ENCODE data around the gene CRABP2.

Gene CRABP2

DNA sequence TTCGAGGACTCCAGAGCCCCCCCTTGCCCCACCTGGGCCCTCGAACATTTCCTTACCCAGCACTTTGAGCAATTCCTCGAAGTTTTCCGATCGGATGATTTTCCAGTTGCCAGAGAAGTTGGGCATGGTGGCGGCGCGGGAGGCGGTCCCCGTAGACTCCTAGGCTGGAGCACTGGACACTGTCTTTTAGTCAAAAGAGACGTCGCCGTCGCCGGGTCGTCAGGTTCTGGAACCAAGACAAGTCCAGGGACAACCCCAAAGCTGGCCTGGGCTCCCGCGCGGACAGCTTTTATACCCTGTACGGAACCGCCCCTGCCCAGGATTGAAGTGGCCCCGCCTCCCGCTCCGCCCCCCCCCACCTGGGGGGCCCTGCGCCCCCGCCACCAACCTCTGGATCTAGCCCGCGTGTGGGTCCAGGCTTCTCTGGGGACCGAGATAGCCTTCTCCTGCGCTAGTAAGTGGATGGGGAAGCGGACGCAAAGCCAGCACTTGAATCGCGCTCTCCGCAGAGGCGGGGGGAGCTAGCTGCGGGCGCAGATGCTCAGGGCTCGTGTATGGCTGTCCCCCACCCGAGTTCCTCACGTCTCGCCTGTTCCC, at the start of gene CRABP2:
CRABP2 (minus strand) TSS at position 263 of the 597 bp plus-strand sequence; CDS start at position 126, 137 bp downstream.
- no peak for DNase-seq

DNA sequence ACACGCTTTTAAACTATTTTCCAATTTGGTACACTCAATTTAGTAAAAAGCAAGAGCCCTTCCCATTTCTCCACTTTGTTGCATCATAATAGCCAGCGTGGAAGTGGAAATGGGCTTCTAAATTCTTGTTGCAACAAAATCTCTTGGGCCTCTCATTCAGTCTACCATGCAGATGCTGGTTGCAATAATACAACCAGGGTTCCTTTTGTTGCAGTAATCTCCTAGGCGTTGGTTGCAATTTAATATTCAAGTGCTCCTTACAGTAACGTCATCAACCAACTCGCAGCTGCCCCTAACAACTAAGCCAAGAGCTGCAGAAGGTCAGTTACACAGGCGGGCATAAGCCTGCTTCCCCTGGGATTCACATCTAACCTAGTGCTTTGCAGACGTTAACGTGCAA, 48.8 kb upstream of the CRABP2 start:
- peak in 1 of 2 experiments; percentile 27 for DNase-seq

DNA sequence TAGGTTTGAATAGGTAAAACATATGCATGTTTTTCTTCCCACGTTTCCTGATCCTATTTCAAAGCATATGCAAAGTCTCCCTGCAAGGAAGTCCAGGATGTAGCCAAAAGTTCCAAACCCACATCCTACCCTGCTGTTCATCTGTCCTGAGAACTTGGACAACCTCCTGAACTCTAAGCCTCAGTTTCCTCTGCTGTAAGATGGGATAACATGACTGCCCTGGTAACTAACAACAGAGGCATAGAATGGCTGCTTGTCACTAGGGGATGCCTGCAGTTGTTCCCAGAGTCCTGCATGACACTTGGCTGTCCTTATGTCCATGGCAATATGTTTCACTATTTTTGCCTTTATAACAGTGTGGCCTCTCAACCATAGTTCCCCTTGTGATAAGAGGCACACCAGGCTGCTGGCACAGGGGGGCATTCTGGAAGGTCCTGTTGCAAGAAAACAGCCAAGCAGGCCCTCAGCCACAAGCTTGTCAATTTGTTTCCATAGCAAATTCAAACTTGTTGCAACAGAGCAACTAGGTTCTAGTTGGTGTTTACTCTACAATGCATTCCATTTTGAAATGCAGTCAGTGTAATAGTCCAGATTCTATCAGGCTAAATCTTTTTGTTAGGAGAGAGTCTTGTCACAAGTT, 47.6 kb upstream of the CRABP2 start:
- no peak for DNase-seq

DNA sequence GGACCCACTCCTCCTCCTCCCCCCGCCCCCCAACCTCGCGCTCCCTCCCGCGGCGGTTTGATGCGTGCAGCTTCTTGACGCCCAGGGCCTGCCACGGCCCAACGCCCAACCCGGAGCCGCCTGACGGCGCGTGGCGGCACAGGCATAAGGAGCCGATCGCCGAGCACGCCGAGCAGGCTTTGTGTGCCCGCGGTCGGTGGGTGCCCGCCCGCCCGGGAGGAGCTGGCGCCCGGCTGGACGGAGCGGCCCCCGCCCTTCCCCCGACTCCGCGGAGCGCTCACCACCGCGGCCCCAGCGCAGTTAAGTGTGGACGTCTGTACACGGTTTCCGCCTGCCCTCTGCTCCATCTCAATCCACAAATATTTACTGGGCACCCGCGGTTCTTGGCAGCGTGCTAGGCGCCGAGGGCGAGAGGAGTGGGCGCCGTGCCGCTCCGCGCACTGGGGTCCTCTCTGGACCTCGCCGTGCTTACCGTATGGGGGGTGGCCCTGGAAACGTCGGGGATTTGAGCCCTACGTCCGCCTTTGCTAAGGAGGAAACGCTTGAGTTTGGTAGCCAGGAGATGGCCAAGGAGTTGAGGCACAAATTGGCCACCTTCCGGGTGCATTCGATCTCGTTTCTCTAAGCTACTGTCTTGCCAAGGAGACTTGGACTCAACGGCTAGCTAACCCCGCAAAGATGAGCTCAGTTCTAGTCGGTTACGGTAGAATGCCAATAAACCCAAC, 46.5 kb upstream of the CRABP2 start:
- peak; percentile 98 to 99 for DNase-seq

DNA sequence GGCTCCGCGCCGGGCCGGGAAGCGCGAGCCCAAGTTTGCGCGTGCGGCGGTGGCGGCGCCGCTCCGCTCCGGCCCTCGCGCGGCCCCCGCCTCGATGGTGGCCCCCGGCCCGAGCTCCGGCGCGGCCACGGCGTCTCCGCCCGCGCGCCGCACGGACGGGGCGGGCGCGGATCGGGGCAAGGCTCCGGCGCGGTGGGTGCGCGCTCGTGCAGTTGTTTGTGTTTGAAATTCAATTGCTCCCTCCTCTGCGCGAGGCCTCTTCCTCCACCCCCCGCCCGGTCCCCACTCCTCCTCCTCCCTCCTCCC, 46.0 kb upstream of the CRABP2 start, which contains the start of gene HDGF:
HDGF (minus strand) TSS at position 225 of the 306 bp plus-strand sequence. CDS start 246 bp downstream, outside the sequence.
- DNase-seq: no peak

DNA sequence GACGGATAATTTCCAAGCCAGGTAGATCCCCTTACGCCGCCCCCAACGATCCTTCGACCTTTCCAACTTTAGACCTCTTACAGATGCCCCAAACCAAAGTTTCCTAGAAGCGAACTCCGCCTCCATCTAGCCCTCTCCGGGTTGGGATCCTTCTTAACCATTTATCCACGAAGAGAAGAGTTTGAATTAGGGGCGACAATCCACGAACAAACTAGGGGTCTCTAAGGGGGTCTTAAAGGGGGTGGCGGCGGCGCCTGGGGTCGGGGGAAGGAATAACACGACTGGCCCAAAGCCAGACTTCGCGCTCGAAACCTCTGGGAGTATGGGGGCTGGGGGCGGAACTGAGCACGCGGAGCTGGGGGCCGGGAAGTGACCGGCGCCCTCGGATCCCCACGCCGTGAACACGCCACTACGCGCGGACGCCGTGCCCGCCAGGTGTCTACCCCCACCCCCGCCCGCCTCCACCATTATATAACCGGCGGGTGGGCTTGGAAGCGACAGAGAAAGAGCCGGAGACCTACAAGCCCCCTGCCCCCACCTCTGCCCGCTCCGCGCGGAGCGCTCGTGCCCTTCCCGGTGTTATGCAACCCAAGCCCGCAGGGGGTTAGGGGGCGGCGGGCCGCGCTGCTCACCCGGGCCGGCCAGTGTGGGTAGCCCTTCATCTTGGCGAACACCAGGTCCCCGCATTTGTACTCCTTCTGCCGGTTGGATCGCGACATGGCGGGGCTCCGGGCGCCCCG, 45.5 kb upstream of the CRABP2 start:
- peak; percentile 16 to 44 for DNase-seq

DNA sequence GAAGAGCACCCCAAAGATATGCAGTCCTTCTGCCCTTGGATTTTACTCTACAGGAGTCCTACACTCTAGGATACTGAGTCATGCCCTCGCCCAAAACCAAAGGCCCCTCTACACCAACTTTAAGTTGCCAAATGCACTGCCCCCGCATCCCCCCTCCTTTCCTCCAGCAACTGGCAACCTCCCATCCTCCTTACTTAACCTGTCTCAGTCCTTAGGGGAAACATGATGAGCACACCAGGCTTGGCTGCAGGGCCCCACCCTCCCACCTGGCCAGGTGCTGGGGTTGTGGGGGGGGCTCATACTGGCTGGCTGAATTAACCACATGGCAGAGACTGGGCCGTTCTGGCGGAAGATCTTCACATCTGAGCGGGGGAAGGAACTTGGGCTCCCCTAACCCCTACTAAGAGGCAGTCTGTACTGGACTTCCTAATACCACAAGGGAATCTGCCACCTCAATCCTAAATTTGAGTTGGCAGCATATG, 44.8 kb upstream of the CRABP2 start:
- peak in 1 of 2 experiments; percentile 31 for DNase-seq

DNA sequence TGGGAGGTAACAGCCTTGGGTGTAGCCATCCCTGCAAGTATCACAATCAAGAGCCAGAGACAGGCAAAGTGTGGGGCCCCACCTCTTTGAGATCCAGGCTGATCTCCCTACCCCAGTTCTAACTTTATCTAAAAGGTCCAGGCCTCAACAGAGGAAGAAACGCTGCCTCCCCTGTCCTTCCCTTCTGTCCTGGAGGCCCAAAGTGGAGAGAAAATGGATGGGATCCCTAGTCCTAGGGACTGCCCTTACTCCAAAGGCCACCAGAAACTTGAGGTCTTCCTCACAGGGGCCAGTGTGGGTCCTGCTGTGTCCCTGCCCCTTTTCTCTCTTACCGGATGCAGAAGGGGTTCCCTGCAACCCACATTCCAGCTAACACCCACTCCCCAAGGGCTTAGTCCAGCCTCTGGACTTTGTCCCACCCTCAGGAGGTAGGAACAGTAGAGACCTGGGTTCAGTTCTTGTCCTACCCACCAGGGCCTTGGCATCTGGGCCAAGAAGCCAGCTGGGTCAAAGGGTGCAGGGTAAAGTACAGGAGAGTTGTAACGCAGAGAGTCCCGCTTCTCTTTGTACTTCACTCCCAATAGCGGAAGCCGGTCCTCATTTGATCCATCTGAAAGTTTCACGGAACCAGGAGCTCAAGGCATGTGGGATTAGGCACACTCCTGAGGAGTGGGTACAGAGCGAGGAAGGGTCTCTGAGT, 44.2 kb upstream of the CRABP2 start:
- no peak for DNase-seq

DNA sequence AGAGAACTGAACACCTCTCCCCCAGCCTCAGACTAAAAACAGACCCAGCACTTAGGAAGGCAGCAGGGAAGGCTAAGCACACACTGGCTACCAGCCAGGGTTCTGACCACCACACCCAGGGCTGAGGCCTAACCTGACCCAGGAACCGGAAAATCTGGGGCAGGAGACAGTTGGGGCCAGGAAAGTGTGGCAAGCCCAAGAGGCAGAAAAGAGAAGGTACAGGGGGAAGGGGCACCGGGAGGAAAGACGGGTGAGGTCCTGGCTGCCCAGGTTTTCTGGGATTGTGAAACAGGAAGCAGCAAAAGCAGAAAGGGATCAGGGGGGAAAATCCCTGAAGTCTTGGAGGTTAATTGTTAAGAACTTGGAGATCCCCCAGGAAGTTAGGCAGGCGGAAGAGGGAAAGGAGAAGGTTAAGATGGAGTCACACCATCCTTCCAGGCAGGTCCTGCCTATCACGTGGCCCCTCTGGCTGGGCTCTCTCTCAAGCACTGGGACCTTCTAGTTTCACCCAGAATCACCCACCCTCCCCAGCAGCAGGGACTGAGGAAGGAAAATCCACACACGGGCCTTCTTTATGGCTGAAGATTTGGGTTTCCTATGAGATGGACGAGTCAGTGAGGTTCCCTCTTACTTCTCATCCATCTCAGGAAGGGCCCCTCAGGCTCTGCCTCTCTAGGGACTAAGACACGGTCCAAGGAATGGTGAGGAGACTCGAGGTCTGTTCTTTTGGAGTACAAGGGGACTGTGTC, 43.5 kb upstream of the CRABP2 start:
- peak in 1 of 2 experiments; percentile 53 for DNase-seq

DNA sequence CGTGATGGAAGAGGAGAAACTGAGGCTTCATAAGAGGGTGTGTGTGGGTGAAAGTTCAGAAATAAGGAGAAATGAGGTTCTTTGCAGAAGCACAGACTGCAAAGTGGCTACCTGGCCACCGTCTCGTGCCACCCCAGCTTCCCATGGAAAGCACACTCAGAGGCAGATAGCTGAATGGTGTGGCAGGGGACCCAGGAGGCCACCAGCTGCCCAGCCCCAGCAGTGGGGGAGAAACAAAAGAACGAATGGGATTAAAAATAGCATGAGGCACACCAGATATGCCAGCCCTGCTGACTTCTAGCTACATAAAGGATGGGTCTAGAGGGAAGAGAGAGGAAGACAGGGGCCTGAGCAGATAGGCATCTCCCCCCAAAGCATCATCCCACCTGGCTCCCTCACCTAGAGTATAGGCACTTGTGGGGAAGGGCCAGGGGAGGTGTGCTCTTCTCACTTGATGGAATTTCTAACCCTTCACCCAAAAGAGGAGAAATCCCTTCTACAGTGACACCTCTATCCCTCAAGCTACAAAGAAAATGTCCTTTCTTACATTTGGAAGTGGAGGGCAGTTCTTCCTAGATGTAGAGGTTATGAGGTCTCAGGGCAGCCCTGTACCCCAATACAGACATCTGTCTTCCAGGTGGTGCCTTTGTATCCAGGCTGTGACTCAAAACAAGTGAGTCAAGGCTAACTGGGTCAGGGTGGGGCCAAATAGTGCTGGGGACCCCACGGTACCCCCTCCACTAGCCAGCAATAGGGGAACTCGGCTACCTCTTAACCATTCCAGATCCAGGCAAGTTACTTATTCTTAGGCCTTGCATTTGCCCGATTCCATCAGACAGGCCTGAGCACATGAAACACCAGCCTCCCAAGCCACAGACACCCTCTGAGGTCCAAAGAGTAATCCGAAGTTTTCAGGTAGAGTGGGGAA, 42.6 kb upstream of the CRABP2 start:
- DNase-seq: no peak

DNA sequence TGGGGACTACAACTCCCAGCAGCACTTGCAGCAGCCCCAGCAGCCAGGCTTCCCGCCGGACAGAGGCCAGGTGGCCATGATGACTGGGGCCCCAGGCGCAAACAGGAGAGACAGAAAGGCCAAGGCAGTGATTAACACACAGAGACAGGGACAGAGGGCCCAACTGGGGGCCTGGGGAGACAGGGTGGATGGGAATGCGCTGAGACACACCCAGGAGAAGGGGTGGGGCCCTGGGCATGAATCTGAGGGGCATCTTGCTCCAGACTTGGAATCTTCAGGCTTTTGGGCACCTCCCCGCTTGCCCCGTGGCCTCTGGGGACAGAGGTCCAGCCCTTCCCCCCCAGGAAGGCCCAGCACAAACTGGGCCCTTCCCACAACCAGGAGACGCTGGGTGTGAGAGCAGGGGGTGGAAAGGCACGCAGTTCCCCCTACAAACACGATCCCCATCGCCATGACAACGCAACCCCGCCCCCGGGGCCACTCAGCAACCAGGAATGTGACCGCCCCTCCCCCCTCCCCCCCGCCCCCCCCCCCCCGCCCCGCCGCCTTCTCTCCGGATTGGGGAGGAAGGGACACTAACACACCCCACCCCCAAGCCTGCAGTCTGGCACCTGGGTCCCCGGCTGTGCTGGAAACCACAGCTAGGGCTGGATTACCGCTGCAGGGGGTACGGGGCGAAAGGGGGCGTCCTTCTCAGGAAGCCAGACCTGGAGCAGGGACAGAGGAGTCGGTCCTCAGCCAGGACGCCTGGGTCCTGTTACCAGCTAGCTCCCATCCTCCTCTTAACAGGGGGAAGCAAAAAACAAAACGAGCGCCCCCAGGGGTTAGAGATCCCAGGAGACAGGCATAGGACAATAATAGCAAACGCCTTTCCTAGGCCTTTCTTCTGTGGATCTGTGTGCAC, 41.6 kb upstream of the CRABP2 start:
- DNase-seq: peak; percentile 80 to 93

DNA sequence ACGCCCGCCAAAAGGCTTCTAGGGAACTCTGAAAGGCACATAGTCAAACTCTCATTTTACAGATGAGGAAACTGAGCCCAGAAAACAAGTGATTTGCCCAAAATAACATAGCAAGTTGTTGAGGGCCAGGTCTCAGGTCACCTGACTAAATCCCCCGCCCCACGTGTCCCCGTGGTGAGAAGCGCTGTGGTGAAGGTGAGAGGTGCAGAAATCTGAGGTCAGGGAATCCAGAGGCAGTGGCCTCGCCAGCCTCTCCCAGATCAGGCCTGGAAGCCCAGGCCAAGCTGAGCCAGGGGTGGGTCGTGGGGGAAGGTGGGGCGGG, 41.0 kb upstream of the CRABP2 start:
- DNase-seq: no peak

DNA sequence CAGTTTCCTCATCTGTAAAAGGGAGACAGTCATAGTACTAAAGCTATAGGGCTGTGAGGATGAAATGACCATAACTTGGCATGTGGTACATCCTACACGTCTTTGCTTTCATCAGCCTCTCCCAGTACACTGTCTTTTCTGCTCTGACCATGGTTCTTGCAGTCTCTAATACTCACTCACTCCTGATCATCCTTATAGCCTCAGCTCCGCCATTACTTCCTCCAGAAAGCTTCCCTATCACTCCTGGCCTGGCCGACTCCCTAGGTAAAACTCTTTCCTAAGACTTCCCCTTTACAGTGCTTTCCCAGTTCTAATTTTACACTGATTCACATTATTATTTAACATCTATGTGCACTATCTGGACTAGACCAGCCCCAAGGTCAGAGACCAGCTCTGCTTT, 40.5 kb upstream of the CRABP2 start:
- no peak for DNase-seq

DNA sequence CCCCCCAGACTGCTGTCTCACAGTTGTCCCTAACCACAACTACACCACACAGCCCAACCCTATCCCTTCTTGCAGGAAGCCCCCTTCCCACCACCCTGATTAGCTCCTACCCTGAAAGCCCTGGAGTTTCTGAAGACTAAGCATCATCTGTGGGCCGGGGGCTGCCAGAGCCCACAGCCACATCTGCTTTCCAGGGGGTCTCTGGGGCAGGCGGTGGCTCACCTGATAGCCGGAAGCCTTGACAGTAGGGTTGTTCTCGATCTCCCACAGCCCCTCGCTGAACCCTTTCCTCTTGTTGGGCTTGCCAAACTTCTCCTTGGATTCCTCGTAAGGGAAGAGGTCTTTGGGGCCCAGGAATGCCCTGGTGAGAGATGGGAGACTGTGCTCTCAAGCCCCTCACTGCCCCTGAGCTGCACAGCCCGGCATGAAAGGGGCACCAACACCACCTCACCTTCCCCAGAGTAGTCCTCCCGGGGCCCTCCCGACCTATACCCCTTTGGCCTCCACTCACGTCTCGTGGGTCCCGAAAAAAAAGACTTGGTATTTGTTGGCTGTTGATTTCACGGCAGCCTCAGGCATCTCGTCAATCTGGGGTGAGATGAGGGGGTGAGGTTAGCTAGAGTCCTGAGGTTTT, 39.5 kb upstream of the CRABP2 start:
- DNase-seq: no peak

DNA sequence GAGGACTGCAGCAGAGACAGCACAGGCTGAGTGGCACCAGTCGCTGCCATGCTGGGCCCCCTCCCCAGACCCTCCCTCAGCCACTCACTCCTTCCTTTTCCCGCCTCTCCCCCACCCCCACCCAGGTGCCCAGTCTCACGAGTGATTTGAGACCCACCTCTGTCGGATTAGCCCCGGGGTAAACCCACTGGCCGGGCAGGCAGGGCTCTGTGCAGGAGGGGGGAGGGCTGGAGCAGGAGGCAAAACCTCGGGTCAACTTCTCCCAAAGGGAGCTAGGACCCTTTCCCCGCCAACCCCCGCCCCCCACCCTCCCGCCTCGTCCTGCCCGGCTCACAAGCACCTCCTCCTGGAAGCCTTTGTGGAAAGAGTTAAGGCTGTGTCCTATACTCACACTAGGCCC, 39.0 kb upstream of the CRABP2 start:
- no peak for DNase-seq

DNA sequence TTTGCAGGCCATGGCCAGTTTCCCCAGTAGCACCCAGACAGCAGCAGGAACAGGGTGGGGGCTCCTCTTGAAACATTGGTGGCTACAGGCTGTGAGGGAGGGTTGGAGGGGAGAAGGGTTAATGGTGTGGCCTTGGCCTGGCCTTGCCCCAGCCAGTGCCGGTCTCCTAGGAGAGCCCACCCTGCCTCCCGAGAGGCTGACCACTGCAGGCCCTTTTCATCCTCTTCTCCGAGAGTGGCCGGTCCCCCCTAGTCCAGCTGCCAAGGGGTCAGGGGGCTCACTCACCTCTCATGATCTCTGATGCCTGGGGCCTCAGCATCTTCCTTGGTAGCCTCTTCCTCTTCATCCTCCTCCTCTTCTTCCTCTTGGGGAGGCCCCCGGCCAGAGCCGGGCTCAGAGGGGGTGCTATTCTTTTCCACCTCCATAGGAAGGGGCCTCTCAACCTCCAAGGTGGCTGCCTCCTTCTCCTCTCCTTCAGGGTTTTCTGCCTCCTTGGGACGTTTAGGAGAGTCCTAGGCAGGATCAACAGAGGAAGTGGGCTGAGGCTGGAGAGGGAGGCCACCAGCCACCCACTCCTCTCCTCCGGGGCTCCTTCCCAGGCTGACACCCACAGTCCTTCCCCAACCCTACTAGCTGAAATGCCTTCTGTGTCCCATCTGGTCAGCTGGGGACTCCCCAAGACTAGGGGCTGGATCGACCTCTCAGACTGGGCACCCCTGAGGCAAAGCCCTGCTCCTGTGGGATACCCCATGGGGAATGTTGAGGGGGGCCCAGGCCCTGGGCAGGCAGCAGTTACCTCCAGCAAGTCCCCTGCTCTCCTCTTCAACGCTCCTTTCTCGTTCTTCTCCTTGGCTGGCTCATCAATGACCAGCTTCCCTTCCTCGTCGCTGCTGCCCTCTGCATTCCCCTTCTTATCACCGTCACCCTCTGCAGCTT, 38.3 kb upstream of the CRABP2 start:
- no peak for DNase-seq

DNA sequence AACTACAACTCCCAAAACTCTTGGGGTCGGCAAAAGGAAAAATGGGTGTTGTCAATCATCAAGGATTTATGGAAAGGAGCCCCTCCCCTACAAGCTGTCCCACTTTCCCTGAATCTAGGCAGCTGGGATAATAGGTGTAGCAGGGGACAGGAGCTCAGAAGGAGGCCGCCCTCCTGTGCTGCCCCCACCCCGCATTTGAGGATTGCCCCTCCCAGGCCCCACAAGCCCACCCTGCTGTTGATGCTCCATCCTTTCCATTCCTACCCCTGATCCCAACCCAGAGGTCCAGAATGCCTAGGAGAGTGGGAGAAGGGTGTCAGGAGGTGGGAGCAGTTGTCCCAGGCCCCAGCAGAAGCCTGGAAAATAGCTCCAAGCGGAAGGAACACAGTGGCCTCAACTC, 37.4 kb upstream of the CRABP2 start:
- DNase-seq: no peak

DNA sequence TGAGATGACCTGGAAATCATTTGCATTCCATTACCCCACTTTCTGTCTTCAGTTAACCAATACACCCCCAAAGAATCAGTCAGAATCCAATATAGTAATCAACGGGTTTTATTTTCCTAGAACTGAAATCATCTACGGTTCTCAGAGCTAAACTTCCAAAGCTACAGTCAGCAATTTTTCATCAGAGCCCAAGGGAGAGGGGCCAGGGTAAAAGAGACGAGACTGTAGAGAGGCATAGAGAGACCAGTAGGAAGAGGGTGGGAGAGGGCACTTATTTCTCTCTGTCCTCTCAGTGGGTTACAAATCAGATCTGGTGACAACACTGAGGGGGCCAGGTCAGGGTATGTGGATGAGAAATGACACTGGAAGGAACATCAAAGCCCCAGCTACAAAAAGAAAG, 36.6 kb upstream of the CRABP2 start:
- DNase-seq: no peak
